K562 (cell line): ENCODE data around the gene LRRC27. TPM values are rescaled to one million over a fixed set of nuclear protein-coding genes. Genes with fewer than 3 reads are reported as not detected.

Experiments used
- ARID2 ChIP-seq: fragments of 450-650 bp; IDR thresholded peaks from 2 replicates; pipeline ENCODE4 v1.6.1; 2017; ENCODE audit warnings: antibody characterized with exemption, mild to moderate bottlenecking
- BRF1 ChIP-seq: IDR thresholded peaks from 3 replicates; pipeline ENCODE4 v1.6.1; 2011; ENCODE audit warnings: borderline replicate concordance, mild to moderate bottlenecking; ENCODE audit not compliant: insufficient read length; ENCODE audit errors: extremely low read depth
- CCAR2 ChIP-seq: fragments of 200-400 bp; formaldehyde crosslinking; IDR thresholded peaks from 2 replicates; pipeline ENCODE4 v1.6.1; 2017; ENCODE audit warnings: mild to moderate bottlenecking, low read depth, low read length
- KAT8 ChIP-seq: fragments of 450-650 bp; IDR thresholded peaks from 2 replicates; pipeline ENCODE4 v1.6.1; 2016; ENCODE audit warnings: low read depth, mild to moderate bottlenecking
- LEF1 ChIP-seq: fragments of 450-650 bp; IDR thresholded peaks from 2 replicates; pipeline ENCODE4 v1.6.1; 2016; ENCODE audit warnings: mild to moderate bottlenecking
- MTA2 ChIP-seq: fragments of 450-650 bp; IDR thresholded peaks from 2 replicates; pipeline ENCODE4 v1.6.1; 2016; ENCODE audit warnings: low read depth
- NFXL1 ChIP-seq: fragments of 450-650 bp; formaldehyde crosslinking; IDR thresholded peaks from 2 replicates; pipeline ENCODE4 v1.4.0; 2021; ENCODE audit warnings: mild to moderate bottlenecking
- PHTF2 ChIP-seq: fragments of 250-450 bp; sonication (Bioruptor Pico); IDR thresholded peaks from 2 replicates; pipeline ENCODE4 v1.5.0; 2021; ENCODE audit warnings: mild to moderate bottlenecking
- POLR2A ChIP-seq: fragments of 450-650 bp; conservative IDR thresholded peaks from 2 replicates; pipeline ENCODE4 v1.6.1; 2016
- PTTG1 ChIP-seq: fragments of 450-650 bp; IDR thresholded peaks from 2 replicates; pipeline ENCODE4 v1.6.1; 2016; ENCODE audit warnings: low read depth, mild to moderate bottlenecking, missing genetic modification characterization, missing compliant biosample characterization
- RBM34 ChIP-seq: fragments of 200-400 bp; formaldehyde crosslinking; IDR thresholded peaks from 2 replicates; pipeline ENCODE4 v1.6.1; 2018; ENCODE audit warnings: low read length, borderline replicate concordance; ENCODE audit not compliant: insufficient read depth
- TAF7 ChIP-seq: fragments of 450-650 bp; IDR thresholded peaks from 2 replicates; pipeline ENCODE4 v1.6.1; 2016; ENCODE audit warnings: missing genetic modification characterization, missing compliant biosample characterization
- ZBED1 ChIP-seq: IDR thresholded peaks from 2 replicates; pipeline ENCODE4 v1.6.1; 2014
- ZKSCAN1 ChIP-seq: fragments of 150-350 bp; IDR thresholded peaks from 2 replicates; pipeline ENCODE4 v1.6.1; 2016; ENCODE audit warnings: low read depth, low read length
- polyA plus RNA-seq, 8 experiments: library from polyadenylated mRNA; depleted of rRNA in 4 of 8; stranded (reverse) in 5 of 8; unstranded in 3 of 8; fragments of >200 nt; fragmentation: Nextera tagmentation in 2 of 8; fragmentation: Illumina TruSeq in 1 of 8; extraction: Ambion mirVana in 2 of 8; extraction: Trizol in 1 of 8; gene quantifications; 2 replicates each; pipeline versions ENCODE4 v1.2.1 to v1.2.3, GENCODE V29; 2011 to 2014; ENCODE audit warnings: inconsistent platforms in 1 of 8, missing spikeins in 1 of 8
- total RNA-seq, 7 experiments: library from RNA; depleted of rRNA in 6 of 7; stranded (reverse); fragments of >200 nt in 6 of 7; fragmentation: Illumina TruSeq in 2 of 7; extraction: Trizol in 2 of 7; gene quantifications; 2 replicates each; pipeline versions ENCODE4 v1.2.1 to v1.2.3, GENCODE V29; 2011 to 2021; ENCODE audit warnings: low replicate concordance in 1 of 7
- TF ChIP-seq, protein P1 (sequence below): fragments of 250-450 bp; sonication (Bioruptor Pico); IDR thresholded peaks from 2 replicates; pipeline ENCODE4 v1.9.0; 2021; ENCODE audit warnings: mild to moderate bottlenecking, inconsistent platforms
- TF ChIP-seq, protein P2 (sequence below): sonication (generic); formaldehyde crosslinking; IDR thresholded peaks from 2 replicates; pipeline ENCODE4 v1.8.0; 2022; ENCODE audit warnings: missing genetic modification reagents, mild to moderate bottlenecking, moderate library complexity, borderline replicate concordance
- TF ChIP-seq, protein P3 (sequence below): fragments of 450-650 bp; formaldehyde crosslinking; IDR thresholded peaks from 2 replicates; pipeline ENCODE4 v1.4.0; 2020; ENCODE audit warnings: mild to moderate bottlenecking, moderate library complexity
- TF ChIP-seq, protein P4 (sequence below): sonication (generic); formaldehyde crosslinking; IDR thresholded peaks from 2 replicates; pipeline ENCODE4 v1.8.0; 2022; ENCODE audit warnings: mild to moderate bottlenecking, missing genetic modification reagents
- TF ChIP-seq, protein P5 (sequence below): sonication (generic); formaldehyde crosslinking; IDR thresholded peaks from 2 replicates; pipeline ENCODE4 v1.8.0; 2022; ENCODE audit warnings: mild to moderate bottlenecking, missing genetic modification reagents

The LRRC27 gene
- total and polyA plus RNA-seq, 9 of the 15 experiments (the other 6 are each of a cell fraction or from before 2014, with no cell fraction given): 0.10 to 2.7 (median 1.4) TPM

DNA sequence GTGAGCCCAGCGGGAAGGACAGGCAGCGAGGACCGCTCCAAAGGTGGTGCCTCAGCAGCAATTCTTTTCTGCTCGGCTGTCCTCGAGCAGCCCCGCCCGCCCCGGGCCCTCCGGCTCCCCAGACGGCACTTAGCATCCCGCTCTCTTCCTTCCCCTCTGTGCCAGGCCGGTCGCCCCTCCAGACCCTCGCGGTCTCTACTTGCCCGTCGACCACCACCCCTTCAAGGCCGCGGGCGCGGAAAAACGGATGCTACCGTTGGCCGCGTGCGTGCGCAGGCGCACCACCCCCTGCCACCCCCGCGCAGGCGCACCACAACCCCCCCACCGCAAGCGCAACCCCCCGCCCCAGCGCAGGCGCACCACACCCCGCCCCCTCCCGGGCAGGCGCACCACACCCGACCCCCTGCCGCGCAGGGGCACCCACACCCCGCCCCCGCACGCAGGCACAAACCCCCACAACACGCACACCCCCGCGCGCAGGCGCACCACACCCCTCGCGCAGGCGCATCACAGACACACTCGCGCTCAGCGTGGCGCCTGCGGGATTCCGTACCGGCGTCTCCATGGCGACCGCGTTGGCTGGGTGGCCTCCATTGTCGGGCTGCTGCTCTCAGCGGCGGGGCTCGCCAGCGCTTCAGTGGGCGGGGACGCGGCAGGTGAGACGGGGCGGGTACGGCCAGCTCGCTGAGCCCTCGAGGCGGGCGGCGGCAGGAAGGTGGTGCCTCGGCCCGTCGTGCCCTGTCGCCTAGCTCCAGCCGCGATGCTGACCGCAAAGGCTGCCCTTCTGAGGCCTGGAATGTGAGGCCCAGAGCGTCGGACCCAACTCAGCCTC, at the start of gene LRRC27 (continued):
- TF ChIP-seq, protein P1, sequence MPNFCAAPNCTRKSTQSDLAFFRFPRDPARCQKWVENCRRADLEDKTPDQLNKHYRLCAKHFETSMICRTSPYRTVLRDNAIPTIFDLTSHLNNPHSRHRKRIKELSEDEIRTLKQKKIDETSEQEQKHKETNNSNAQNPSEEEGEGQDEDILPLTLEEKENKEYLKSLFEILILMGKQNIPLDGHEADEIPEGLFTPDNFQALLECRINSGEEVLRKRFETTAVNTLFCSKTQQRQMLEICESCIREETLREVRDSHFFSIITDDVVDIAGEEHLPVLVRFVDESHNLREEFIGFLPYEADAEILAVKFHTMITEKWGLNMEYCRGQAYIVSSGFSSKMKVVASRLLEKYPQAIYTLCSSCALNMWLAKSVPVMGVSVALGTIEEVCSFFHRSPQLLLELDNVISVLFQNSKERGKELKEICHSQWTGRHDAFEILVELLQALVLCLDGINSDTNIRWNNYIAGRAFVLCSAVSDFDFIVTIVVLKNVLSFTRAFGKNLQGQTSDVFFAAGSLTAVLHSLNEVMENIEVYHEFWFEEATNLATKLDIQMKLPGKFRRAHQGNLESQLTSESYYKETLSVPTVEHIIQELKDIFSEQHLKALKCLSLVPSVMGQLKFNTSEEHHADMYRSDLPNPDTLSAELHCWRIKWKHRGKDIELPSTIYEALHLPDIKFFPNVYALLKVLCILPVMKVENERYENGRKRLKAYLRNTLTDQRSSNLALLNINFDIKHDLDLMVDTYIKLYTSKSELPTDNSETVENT (CRISPR knock-in tag): no peak
- TF ChIP-seq LEF1: no peak
- no peak for TF ChIP-seq TAF7 (tag)
- 0 out of 2 replicates have a peak, but pooled peaks have one; percentile 29 for TF ChIP-seq RBM34
- TF ChIP-seq BRF1: no peak
- no peak for TF ChIP-seq NFXL1 (CRISPR knock-in tag)
- TF ChIP-seq MTA2: no peak
- TF ChIP-seq PTTG1: no peak
- no peak for TF ChIP-seq ARID2
- TF ChIP-seq, protein P2, sequence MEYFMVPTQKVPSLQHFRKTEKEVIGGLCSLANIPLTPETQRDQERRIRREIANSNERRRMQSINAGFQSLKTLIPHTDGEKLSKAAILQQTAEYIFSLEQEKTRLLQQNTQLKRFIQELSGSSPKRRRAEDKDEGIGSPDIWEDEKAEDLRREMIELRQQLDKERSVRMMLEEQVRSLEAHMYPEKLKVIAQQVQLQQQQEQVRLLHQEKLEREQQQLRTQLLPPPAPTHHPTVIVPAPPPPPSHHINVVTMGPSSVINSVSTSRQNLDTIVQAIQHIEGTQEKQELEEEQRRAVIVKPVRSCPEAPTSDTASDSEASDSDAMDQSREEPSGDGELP: peak; percentile 66; the same call in 1 of the 2 replicates
- TF ChIP-seq POLR2A: peak; percentile 78
- TF ChIP-seq ZBED1: no peak
- TF ChIP-seq PHTF2 (CRISPR knock-in tag): no peak
- TF ChIP-seq, protein P3, sequence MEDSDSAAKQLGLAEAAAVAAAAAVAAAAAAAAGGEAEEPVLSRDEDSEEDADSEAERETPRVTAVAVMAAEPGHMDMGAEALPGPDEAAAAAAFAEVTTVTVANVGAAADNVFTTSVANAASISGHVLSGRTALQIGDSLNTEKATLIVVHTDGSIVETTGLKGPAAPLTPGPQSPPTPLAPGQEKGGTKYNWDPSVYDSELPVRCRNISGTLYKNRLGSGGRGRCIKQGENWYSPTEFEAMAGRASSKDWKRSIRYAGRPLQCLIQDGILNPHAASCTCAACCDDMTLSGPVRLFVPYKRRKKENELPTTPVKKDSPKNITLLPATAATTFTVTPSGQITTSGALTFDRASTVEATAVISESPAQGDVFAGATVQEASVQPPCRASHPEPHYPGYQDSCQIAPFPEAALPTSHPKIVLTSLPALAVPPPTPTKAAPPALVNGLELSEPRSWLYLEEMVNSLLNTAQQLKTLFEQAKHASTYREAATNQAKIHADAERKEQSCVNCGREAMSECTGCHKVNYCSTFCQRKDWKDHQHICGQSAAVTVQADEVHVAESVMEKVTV (CRISPR knock-in tag): no peak
- TF ChIP-seq CCAR2: no peak
- no peak for TF ChIP-seq KAT8
- TF ChIP-seq, protein P4, sequence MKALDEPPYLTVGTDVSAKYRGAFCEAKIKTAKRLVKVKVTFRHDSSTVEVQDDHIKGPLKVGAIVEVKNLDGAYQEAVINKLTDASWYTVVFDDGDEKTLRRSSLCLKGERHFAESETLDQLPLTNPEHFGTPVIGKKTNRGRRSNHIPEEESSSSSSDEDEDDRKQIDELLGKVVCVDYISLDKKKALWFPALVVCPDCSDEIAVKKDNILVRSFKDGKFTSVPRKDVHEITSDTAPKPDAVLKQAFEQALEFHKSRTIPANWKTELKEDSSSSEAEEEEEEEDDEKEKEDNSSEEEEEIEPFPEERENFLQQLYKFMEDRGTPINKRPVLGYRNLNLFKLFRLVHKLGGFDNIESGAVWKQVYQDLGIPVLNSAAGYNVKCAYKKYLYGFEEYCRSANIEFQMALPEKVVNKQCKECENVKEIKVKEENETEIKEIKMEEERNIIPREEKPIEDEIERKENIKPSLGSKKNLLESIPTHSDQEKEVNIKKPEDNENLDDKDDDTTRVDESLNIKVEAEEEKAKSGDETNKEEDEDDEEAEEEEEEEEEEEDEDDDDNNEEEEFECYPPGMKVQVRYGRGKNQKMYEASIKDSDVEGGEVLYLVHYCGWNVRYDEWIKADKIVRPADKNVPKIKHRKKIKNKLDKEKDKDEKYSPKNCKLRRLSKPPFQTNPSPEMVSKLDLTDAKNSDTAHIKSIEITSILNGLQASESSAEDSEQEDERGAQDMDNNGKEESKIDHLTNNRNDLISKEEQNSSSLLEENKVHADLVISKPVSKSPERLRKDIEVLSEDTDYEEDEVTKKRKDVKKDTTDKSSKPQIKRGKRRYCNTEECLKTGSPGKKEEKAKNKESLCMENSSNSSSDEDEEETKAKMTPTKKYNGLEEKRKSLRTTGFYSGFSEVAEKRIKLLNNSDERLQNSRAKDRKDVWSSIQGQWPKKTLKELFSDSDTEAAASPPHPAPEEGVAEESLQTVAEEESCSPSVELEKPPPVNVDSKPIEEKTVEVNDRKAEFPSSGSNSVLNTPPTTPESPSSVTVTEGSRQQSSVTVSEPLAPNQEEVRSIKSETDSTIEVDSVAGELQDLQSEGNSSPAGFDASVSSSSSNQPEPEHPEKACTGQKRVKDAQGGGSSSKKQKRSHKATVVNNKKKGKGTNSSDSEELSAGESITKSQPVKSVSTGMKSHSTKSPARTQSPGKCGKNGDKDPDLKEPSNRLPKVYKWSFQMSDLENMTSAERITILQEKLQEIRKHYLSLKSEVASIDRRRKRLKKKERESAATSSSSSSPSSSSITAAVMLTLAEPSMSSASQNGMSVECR (CRISPR knock-in tag): peak; percentile 86
- TF ChIP-seq, protein P5, sequence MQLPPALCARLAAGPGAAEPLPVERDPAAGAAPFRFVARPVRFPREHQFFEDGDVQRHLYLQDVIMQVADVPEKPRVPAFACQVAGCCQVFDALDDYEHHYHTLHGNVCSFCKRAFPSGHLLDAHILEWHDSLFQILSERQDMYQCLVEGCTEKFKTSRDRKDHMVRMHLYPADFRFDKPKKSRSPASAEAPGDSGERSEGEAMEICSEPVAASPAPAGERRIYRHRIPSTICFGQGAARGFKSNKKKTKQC: no peak
- TF ChIP-seq ZKSCAN1: 0 out of 2 replicates have a peak, but pooled peaks have one; percentile 40
